ENCODE measurements around the gene RNF212.

The RNF212 gene

GRCh38 chr4:1036095-1036494, 77.3 kb downstream of the RNF212 start:
- Histone ChIP-seq H2AFZ (ENCODE audit: low read depth) (no peak overlapping the region), H3K79me2 (ENCODE audit: insufficient read depth, low read depth) (no peaks in the 10 kb centered on the region), H3K27me3 (ENCODE audit: insufficient read depth, low read depth) (peaks cover 14% of the 10 kb centered on the region; the same call in 1 of the 2 replicates), H3K27ac (no peak overlapping the region), H3K9ac (no peak overlapping the region), H3K4me2 (no peak overlapping the region), H3K4me3 (IDR thresholded peaks at IDR 0.05; ENCODE audit: insufficient read depth, low read depth, low read length) (no peak overlapping the region), H3K4me1 (ENCODE audit: low read depth, poor library complexity, severe bottlenecking) (no peaks in the 10 kb centered on the region), H3K36me3 (ENCODE audit: insufficient read depth) (no peaks in the 10 kb centered on the region), H4K20me1 (ENCODE audit: insufficient read depth) (no peaks in the 10 kb centered on the region)
- TF ChIP-seq CTCF (conservative IDR thresholded peaks at IDR 0.05; ENCODE audit: low read depth, low read length) = no peak

- H3K4me2 ChIP-seq = no peak overlapping the region
- H3K36me3 ChIP-seq (ENCODE audit: insufficient read depth) = no peaks in the 10 kb centered on the region
- no peak overlapping the region for H3K4me3 ChIP-seq (IDR thresholded peaks at IDR 0.05; ENCODE audit: insufficient read depth, low read depth, low read length)
- H3K79me2 ChIP-seq (ENCODE audit: insufficient read depth, low read depth) = no peaks in the 10 kb centered on the region
- H4K20me1 ChIP-seq (ENCODE audit: insufficient read depth) = no peaks in the 10 kb centered on the region
- TF ChIP-seq CTCF (conservative IDR thresholded peaks at IDR 0.05; ENCODE audit: low read depth, low read length) = no peak
- no peak overlapping the region for H3K27ac ChIP-seq
- no peak overlapping the region for H3K9ac ChIP-seq
- H3K27me3 ChIP-seq (ENCODE audit: insufficient read depth, low read depth) = peaks cover 11% of the 10 kb centered on the region; the same call in 1 of the 2 replicates
- no peaks in the 10 kb centered on the region for H3K4me1 ChIP-seq (ENCODE audit: low read depth, poor library complexity, severe bottlenecking)
- H2AFZ ChIP-seq (ENCODE audit: low read depth) = no peak overlapping the region
These were observed 77.9 kb downstream of the RNF212 start for GRCh38 chr4:1035510-1035909.

- H3K4me2 ChIP-seq = no peak overlapping the region
- H3K9ac ChIP-seq = no peak overlapping the region
- H2AFZ ChIP-seq (ENCODE audit: low read depth) = no peak overlapping the region
- no peaks in the 10 kb centered on the region for H3K4me1 ChIP-seq (ENCODE audit: low read depth, poor library complexity, severe bottlenecking)
- no peak overlapping the region for H3K27ac ChIP-seq
- no peak for TF ChIP-seq CTCF (conservative IDR thresholded peaks at IDR 0.05; ENCODE audit: low read depth, low read length)
- no peaks in the 10 kb centered on the region for H3K36me3 ChIP-seq (ENCODE audit: insufficient read depth)
- no peaks in the 10 kb centered on the region for H4K20me1 ChIP-seq (ENCODE audit: insufficient read depth)
- peaks cover 9% of the 10 kb centered on the region; the same call in 1 of the 2 replicates for H3K27me3 ChIP-seq (ENCODE audit: insufficient read depth, low read depth)
- no peak overlapping the region for H3K4me3 ChIP-seq (IDR thresholded peaks at IDR 0.05; ENCODE audit: insufficient read depth, low read depth, low read length)
- H3K79me2 ChIP-seq (ENCODE audit: insufficient read depth, low read depth) = no peaks in the 10 kb centered on the region
These were observed 79.4 kb downstream of the RNF212 start for GRCh38 chr4:1033840-1034551.

- Histone ChIP-seq H3K9ac (no peak overlapping the region), H3K79me2 (ENCODE audit: insufficient read depth, low read depth) (no peaks in the 10 kb centered on the region), H3K36me3 (ENCODE audit: insufficient read depth) (no peaks in the 10 kb centered on the region), H3K4me2 (no peak overlapping the region), H4K20me1 (ENCODE audit: insufficient read depth) (no peaks in the 10 kb centered on the region), H2AFZ (ENCODE audit: low read depth) (no peak overlapping the region), H3K27ac (no peak overlapping the region), H3K4me1 (ENCODE audit: low read depth, poor library complexity, severe bottlenecking) (no peaks in the 10 kb centered on the region), H3K27me3 (ENCODE audit: insufficient read depth, low read depth) (peaks cover 4% of the 10 kb centered on the region; the same call in 1 of the 2 replicates), H3K4me3 (IDR thresholded peaks at IDR 0.05; ENCODE audit: insufficient read depth, low read depth, low read length) (no peak overlapping the region)
- no peak for TF ChIP-seq CTCF (conservative IDR thresholded peaks at IDR 0.05; ENCODE audit: low read depth, low read length)
These were observed 80.5 kb downstream of the RNF212 start for GRCh38 chr4:1032861-1033260.

All from KMS-11 (cell line).